Activated T-cell treated with anti-CD3 and anti-CD28 coated beads for 4 hours (primary cell): ENCODE data around the gene TCERG1L.
"Not testable (repeated sequence)": the region's sequence is repeated elsewhere in the genome, so short reads cannot be mapped to it uniquely, and the experiment has no call there.

ENCODE experiments used
- DNase-seq: peaks from one replicate; pipeline ENCODE4 v3.0.0-alpha.2; 2020

The TCERG1L gene

DNA sequence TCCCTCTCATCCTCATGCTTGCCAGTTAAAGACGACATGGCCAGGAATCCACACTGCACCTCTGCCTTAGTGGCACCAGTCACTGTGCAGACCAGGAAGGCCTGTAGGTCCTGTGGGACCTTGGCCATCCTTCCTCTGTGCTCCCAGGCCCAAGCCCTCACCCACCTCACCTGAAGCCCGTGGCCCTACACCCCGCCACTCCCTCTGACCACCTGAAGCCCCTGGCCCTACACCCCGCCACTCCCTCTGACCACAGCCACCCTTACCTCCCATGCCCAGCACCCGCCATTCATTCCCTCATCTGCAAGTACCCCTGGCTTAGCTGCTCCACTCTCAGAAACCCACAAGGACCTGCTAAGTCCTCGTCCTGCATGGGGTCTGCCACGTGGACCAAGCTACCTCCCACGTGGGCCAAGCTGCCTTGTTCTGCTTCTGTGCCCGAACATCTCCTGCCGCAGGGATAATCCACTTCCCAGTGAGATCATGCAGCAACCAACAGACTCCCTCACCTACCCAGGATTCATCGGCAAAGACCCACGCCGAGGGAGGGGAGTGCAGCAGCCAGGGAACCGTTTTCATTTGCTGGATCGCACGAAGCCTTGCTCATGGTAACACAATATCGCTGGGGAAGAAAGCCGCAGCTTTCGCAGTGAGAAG is 151.2 kb downstream of the TCERG1L start:
- DNase-seq: no peak

DNA sequence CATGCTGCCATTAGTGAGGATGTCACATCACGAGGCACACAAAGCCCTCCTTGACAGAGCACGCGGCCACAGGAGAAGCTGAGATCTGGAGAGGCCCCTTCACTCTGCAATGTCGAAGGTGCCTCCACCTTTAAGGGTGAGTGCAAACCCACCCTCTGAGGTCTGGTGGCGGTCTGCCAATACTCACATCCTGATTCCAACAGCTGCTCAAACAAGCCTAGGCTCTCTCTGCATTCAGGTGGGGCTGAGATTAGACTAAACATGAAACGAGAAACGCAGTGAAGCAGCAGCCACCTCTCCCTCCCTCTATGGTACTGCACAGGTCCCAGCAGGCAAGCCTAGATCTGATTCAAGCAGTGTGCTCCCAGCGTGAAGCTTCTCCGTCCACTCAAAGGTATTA is 151.8 kb downstream of the TCERG1L start:
- DNase-seq: no peak

DNA sequence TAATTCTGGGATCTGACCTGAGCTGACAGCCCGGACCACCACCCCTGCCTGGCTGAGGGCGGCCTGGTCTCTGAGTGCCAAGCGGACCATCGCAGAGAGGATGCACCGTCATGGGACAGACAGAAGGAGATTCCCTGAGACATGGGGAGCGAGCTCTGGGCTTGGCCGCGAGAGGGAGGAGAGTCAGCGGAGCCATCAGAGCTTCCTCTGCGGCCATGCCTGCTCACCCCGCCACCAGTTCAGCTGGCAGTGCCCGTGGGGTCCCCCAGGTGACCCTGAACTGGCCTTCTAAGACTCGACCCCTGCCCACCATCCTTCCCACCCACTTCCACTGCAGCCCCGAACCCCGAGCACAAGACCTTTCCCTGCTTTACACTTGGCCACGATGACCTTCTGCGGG is 152.8 kb downstream of the TCERG1L start:
- DNase-seq: no peak

DNA sequence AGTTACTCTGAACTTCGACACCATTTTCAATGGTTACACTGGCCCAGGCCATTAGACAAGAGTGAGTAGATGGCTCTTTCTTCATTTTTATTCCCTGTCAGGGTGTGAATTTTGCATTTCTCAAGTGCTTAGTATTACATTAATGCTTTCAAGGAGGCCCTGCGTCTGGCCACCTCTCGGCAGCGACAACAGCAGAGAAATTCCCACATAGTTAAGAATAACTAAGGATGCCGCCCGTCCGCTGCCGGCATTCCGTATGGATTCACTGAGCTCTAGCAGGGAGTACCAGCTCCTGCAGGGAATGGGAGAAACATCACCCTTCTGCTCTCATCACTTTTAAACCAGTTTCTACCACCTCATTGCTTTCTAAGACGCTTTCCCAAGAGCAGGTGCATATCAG is 153.6 kb downstream of the TCERG1L start:
- no peak for DNase-seq

DNA sequence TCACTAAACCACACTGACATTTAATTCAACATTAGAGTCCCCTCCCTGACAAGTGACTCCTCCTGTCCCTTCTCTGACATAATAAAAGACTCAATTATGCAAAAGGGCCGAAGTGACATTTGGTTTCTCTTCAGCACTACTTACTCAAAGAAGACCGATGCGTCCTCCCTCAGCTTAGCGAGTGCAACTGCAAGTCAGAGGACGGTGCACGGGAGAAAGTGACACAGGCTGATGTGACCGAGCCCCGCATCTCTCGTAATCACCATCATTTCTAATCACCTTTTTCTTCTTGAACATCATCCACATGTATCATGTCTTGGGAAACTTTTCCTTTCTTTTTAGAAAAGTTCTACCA is 155.7 kb downstream of the TCERG1L start:
- DNase-seq: no peak

DNA sequence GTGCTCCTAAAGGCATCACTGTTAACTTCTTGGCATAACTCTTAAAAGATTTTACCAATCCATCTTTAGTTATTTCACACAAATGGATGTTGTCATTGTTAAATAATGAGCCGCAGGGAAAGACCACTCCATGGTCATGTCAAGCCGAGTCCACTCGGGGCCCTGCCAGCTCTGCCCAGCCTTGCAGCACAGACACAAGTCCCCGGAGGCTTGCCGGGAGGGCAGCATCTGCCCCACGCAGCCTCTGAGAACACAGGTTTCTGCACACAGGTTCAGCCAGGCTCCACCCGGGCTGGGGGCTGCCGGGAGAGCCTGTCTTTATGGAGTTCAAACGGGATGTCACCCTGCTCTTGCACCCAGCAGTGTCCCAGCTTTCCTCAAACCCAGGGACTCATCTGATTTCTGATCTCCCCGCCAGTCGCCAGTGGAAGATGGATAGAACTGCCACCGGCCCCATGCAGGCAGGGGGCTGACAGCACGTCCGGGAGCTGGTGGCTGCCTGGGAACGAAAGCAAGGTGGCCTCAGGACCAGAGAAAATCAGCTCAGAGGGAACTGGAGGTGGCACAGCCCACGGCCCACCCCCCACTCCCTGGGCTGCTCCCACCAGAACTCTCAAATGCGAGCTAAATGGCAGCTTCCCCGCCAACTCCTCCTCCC is 156.2 kb downstream of the TCERG1L start:
- no peak for DNase-seq

DNA sequence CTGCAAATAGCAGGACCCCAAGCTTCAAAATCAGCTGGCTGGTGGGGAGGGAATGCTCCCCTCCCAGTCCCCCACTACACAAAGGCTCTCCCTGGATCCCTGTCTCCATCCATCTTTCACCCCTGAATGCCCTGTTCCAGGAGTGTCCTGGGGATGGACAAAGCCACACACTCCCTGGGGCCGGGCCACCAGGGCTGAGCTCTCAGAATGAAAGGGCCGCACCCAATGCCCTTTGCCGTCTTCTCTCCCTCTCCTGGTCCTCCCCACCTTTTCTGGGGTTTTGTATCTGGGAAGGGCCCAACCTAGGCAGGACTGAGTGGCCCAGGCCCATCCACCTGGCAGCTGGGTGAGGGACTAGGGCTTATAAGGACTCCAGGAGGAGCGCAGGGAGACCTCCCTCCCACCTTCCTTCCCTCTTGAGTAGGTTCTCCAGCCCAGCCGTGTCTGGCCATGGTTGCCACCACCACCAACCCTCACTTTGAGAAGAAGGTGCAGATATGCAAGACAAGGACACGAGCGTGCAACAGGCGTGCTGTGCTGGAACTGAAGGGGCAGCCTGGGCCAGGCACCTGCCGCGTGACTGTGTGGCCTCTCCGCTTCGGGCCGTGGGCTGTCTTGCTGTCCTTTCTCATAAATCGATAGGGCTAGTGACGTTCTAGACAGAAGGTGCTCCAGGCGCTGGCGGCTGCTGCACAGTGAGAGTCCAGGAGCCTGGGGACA is 157.1 kb downstream of the TCERG1L start:
- DNase-seq: no peak

DNA sequence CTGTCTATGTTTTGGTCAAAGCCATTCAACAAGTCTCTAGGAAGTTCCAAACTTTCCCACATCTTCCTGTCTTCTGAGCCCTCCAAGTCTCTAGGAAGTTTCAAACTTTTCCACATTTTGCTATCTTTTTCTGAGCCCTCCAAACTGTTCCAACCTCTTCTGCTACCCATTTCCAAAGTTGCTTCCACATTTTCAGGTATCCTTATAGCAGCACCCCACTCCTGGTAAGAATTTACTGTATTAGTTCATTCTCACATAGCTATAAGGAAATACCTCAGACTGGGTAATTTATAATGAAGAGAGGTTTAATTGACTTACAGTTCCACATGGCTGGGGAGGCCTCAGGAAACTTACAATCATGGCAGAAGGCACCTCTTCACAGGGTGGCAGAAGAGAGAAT is 159.1 kb downstream of the TCERG1L start:
- DNase-seq: not testable (repeated sequence)

DNA sequence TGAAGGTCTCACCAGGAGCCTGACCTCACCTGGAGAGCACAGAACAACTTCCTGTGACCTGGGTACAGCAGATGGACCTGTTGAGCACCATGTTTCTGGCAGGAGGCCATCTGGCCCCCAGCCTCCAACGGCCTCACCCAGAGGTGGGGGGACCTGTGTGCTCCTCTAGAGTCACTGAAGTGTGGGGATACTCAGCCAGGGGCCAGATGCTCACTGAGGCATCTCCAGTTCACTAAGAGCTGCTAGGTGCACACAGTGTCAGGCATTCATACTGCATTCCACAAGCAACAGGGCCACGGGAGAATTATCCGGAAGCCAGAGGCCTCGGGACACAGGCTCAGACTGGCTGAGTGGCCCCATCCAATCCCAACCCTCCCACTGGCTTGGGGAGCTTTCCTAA is 161.4 kb downstream of the TCERG1L start:
- no peak for DNase-seq

DNA sequence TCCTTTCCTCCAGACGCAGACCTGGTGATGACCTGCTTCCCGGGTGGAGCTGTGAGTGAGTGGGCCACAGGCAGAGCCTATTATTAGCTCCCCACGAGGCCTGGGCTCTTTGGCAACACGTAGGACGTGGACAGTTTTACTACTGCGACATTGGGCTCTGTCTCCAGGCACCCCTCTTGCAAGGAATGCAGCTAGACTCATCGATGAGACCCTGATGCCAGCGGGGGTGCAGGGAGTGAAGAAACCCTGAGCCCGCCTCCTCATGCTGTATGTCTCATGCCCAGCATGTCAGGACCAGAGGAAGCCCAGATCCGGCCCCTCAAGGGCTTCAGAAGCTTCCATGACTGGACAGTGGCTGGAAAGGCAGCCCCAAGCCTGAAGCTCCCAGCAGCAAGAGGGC is 161.9 kb downstream of the TCERG1L start:
- DNase-seq: no peak

DNA sequence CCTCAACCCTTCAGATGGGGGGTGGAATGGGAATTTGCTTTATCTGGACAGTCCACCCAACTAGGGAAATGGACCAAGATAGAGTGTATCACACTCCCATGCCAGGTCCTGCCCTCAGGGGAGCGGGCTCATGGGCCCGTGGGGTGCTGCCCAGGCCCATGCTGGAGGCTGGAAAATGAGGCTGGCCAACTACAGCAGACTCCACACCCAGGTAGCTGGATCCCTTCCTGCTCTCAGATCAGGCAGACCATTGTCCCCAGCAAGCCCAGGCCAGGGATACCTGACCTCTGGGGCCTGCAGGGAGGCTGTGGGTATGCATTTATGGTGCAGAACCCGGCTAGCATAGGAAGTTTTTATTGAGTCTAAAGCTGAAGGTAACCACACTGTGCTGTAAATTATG is 162.4 kb downstream of the TCERG1L start:
- no peak for DNase-seq

DNA sequence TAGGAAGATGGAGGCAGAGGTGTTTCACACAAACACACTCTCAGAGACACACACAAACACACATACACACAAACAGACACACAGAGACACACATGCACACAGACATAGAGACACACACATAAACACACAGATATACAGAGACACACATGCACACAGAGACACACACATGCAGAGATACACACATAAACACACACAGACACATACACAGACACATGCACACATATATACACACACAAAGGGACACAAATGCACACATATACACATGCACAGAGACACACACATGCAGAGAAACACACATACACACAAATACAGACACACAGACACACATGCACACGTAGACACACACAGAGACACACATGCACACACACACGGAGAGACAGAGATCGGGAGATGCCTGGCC is 163.3 kb downstream of the TCERG1L start:
- DNase-seq: no peak

DNA sequence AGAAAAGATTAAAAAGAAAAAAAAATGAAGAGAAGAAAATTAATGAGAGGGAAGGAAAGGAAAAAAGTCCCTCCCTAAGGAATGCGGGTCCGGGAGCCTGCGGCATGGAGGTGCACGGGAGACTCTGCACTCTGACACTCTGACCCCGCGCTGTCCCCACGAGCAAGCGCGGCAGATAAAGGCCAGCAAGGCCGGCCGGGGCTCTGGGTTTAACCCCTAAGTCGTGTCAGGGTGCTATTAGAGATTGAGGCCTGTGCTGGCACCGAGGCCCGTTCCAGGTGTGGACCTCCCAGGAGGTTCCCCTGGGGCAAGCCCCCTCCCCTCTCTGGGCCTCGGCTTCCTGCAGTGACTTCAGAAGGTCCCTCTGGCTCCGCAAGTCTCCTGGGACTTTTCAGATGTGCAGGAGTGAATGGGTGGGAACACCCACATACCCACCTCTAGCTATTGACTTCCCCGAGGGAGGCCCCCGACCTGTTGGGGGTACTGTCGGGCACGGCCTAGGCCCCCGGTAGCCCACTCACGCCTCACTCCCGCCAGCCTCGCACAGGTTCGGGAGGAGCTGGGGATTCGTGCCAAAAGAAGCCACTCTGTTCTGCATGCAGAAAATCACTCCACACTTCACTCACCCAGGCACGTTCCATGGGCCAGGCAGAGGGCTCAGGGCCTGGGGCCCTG is 164.1 kb downstream of the TCERG1L start:
- no peak for DNase-seq

DNA sequence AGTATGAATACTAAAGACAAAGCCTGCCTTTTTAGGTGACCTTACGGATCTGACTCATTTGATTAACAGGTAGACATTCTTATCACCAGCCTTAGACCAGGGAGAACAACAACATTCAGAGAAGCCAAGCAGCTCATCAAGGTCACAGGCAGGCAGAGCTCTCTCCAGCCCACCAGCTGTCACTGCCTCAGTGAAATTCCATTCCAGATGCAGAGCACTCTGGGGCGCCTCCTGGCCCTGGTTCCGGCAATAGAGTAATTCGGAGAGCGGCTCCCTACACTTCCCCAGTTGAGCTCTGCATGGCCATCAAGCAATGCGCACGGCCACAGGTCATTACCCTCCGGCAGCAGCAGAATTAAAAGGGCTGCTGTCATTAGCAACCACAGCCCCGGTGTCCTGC is 164.7 kb downstream of the TCERG1L start:
- no peak for DNase-seq

DNA sequence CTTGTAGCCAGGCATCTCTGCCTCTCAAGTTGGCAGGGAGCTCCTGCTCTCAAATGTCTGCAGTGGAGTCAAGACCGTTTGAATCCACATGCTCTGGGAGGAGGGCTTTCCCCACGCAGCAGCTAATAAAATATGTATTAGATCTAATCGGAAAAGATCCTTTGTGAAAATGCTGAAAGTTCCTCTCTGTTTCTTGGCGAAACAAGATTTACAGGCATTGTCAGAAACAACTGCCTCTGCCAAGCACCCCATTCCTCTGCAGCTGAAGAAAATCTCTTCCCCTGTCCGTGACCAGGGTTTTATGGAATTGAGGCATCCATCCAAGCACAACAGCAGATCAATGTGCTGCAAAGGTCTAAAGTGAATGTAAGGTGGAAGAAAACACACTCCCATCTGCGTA is 165.8 kb downstream of the TCERG1L start:
- DNase-seq: no peak

DNA sequence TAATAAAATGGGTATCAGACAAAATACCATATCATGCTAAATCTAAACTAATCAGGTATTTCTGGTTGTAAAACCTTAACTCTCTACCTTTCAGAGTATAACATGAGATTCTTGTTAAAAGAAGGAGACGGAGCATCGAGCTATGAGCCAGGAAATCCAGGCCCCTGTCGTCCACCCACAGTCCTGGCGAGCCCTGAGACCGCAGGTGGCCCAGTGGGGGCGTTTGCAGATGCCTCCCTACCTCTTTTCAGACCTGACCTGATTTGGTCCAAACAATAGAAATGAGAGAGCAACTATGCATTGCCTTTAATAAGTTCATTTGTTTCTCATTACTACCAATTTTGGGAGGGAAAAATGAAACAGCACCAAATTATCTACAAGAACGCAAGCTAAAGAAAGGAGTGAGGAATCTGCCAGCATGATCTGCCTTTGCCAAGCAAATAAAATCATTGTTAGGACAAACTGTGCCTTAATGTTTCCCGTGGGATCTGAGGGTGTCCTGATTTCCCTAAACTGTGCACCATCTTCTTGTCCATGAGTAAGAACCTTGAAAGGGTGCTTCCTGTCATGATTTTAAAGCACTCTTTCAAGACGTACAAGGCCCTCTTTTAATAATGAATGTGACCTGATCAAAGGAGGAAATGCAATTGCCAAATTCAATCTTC is 166.7 kb downstream of the TCERG1L start:
- no peak for DNase-seq

DNA sequence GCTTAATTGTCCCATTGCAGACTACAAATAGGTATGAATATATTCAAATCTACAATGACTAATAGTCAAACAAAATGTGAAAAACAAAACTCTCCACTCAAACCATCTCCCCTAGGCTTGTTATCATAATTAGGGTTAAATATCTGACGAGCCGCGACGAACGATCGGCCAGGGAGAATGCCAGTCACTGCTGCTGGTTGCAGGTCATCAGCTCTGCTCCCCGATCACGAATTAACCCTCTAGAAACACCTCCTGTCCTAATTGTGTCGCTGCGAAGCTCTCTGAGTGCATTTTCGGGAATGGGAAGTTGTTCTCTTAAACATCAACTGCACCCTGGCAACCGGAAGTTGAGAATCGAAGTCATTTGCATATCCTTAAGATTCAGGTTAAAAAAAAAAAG is 167.3 kb downstream of the TCERG1L start:
- no peak for DNase-seq

DNA sequence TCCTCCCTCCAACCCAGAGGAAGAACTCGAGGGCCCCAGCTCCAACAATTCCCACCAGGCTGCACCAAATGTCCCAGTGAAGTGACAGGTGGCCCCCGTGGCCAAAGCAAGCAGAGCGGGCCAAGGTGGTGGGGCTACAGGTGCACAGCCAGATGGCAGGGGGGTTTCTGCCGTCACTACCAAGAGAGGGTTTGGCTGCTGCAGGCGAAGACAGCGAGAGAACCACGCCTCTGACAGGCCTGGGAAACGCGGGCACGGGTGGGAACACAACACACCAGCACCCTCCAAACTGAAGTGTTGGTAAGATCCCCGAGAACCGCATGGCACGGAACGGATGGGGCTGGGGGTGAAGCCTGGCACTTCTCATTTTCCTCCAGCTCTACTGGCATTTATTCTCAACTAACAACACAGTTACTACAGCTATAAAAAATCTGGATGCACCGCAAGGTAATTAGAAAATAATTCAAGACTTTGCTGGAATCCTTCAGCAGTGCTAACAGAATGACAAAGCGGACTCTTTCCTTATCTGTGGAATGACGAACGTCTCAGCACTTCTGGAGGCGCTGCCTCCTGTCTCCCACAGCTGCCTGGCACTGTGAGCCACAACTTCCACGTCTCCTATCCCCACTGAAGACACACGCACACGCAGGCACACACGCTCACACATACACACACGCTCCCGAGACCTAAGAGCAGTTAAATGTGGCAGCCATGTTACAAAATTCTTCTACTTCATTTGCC is 167.9 kb downstream of the TCERG1L start:
- no peak for DNase-seq

DNA sequence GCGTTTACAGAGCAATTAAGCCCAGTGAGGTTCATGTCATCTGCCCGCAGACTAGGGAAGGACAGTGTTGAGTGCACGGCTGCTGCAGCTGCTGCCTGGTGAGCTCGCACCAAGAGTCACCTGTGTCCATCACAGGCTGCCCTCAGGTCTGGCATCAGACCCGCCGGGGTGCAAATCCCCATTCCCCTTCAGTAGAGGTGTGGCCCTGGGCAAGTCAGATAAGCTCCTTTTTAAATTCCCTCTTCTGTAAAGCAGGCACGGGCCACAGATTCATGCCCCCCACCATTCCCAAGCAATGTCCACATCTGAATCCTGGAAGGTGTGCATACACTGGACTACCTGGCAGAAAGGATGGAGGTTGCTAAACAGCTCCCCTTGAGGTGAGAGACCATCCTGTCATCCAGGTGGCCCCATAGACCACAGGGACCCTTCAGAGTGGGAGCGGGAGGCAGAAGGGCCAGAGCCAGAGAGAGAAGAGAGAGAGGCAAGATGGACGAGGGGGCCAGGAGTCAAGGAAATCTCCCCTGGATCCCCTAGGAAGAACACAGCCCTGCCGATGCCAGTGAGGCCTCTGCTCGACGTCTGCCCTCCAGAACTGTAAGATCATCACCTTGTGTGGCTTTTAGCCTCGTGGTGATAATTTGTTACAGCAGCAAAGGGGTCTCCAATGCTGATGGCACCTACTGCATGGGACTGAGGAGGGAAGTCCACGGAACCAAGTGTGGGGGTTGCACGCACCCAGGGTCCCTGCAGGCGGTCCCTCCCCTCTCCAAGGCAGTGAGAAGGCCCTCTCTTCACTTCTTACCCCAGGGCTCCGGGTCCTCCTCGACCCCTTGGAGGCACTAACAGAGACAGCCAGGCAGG is 168.8 kb downstream of the TCERG1L start:
- DNase-seq: no peak

DNA sequence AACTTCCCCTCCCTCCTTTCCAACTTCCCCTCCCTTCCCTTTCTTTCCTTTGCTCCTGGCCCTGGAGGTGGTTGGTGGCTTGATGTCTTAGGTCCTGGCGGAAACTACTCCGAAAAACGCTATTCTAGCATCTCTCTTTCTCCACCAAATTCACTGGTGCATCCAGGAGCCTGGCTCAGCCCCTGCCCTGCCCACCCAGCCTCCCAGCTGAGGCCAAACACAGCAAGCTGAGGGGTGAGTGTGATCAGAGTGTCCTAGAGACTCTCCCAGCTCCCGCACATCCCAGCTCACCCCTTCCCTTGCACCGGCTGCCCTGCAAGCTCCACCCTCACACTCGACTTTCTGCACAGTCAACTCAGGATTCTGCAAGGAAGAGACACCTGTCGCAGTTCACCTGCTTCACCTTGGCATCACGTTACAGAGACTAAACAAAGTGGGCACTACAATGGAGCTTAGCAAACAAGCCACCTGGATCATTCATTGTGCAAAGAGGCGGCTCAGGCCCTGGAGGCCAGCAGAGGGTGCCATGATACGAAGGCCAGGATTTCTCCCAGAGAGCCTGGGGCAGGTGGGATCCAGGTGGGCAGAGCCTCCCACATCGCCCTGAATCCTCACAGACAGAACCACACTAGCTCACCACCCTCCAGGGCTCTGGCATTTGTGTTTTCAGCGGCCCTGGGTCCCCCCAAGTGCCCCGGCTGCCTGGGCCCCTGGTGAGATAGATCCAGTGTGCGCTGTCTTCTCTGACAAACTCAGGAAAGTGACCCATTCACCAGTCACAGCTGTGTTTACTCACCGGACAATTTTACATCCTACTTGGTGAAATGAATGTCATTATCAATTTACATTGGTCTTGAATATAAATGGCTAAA is 169.6 kb downstream of the TCERG1L start:
- no peak for DNase-seq

DNA sequence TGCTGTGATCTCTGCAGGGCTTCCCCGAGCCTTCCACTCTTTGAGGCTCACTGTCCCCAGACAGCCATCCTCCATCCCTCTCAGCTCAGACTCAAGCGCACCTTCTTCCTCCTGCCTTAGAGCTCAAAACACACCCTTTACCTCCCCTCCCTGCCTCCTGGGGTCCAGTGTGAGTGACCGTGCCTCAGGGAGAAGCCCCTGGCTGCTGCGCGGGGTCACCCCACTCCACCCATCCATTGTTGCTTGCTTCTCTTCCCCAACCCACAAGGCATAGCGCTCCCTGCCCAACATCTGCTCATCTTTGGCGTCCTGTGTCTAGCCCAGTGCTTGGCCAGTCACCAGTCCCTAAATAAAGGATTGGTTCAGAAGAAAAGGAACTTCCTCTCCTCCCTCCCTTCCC is 170.3 kb downstream of the TCERG1L start:
- no peak for DNase-seq
